ENCODE results near the gene ZNF331. TPM values are rescaled to one million over a fixed set of nuclear protein-coding genes. Genes with fewer than 3 reads are reported as not detected.

Gene ZNF331
- total RNA-seq, 1 experiment from 2014 or later: 56.7 TPM

GRCh38 chr19:53571339-53571738 is 33.4 kb downstream of the ZNF331 start (continued):
- no peak for TF ChIP-seq ARID4B (CRISPR knock-in tag; IDR thresholded peaks at IDR 0.05; ENCODE audit: borderline replicate concordance)
- TF ChIP-seq TEAD1 (CRISPR knock-in tag; IDR thresholded peaks at IDR 0.05): no peak
- TF ChIP-seq CREM (CRISPR knock-in tag; IDR thresholded peaks at IDR 0.05): no peak

GRCh38 chr19:53576941-53577653 is 39.2 kb downstream of the ZNF331 start:
- H3K27me3 Mint-ChIP-seq (ENCODE audit: low read depth): no peaks in the 10 kb centered on the region
- H3K9me3 Mint-ChIP-seq: peaks cover 27% of the 10 kb centered on the region
- H3K27ac Mint-ChIP-seq: no peak overlapping the region
- peaks cover 18% of the 10 kb centered on the region for H3K4me1 Mint-ChIP-seq
- no peak for DNase-seq (ENCODE audit: low spot score)
- POLR2A ChIA-PET: no interaction called here
- CTCF ChIA-PET: no interaction called here
- no peak overlapping the region for H3K4me3 Mint-ChIP-seq
- no peak for TF ChIP-seq GRHL2 (CRISPR knock-in tag; IDR thresholded peaks at IDR 0.05; ENCODE audit: insufficient replicate concordance, severe bottlenecking)
- TF ChIP-seq ZMAT4 (CRISPR knock-in tag; IDR thresholded peaks at IDR 0.05): no peak
- TF ChIP-seq FOXJ3 (CRISPR knock-in tag; IDR thresholded peaks at IDR 0.05; ENCODE audit: borderline replicate concordance): no peak
- TF ChIP-seq PREB (CRISPR knock-in tag; IDR thresholded peaks at IDR 0.05; ENCODE audit: borderline replicate concordance): no peak
- no peak for TF ChIP-seq OVOL2 (CRISPR knock-in tag; IDR thresholded peaks at IDR 0.05; ENCODE audit: borderline replicate concordance)
- TF ChIP-seq ZNF423 (CRISPR knock-in tag; IDR thresholded peaks at IDR 0.05): no peak
- ATAC-seq: no peak
- H3K36me3 Mint-ChIP-seq: peaks cover 68% of the 10 kb centered on the region

GRCh38 chr19:53577968-53578367 is 40.0 kb downstream of the ZNF331 start:
- CTCF ChIA-PET: no interaction called here
- ATAC-seq: no peak
- Mint-ChIP-seq H3K4me1 (peaks cover 20% of the 10 kb centered on the region), H3K36me3 (peaks cover 61% of the 10 kb centered on the region), H3K27ac (no peak overlapping the region), H3K4me3 (no peak overlapping the region), H3K27me3 (ENCODE audit: low read depth) (no peaks in the 10 kb centered on the region), H3K9me3 (peaks cover 27% of the 10 kb centered on the region)
- no peak for DNase-seq (ENCODE audit: low spot score)
- no peak for TF ChIP-seq STAT6 (CRISPR knock-in tag; conservative IDR thresholded peaks at IDR 0.05; ENCODE audit: low read depth)
- no peak for TF ChIP-seq ZNF121 (CRISPR knock-in tag; IDR thresholded peaks at IDR 0.05)
- TF ChIP-seq IRF1 (CRISPR knock-in tag; IDR thresholded peaks at IDR 0.05): no peak
- no peak for TF ChIP-seq ERG (CRISPR knock-in tag; IDR thresholded peaks at IDR 0.05)
- TF ChIP-seq ETV6 (CRISPR knock-in tag; IDR thresholded peaks at IDR 0.05): no peak
- TF ChIP-seq NFATC4 (CRISPR knock-in tag; IDR thresholded peaks at IDR 0.05): no peak
- TF ChIP-seq ZMAT4 (CRISPR knock-in tag; IDR thresholded peaks at IDR 0.05): no peak
- TF ChIP-seq USF1 (CRISPR knock-in tag; IDR thresholded peaks at IDR 0.05): no peak
- POLR2A ChIA-PET: no interaction called here

All from WTC11 (cell line).